Renal pelvis (tissue), 4 donors: ENCODE results near the gene TMX2. TPM values are rescaled to one million over a fixed set of nuclear protein-coding genes. Genes with fewer than 3 reads are reported as not detected.
"Not testable (repeated sequence)": the region's sequence is repeated elsewhere in the genome, so short reads cannot be mapped to it uniquely, and the experiment has no call there.

Source experiments
- DNase-seq: peaks from one replicate; pipeline ENCODE4 v3.0.0-alpha.2; 2013
- polyA plus RNA-seq, 3 donors: library from polyadenylated mRNA; unstranded; fragments of 120-200 nt; gene quantifications; one replicate each; pipeline ENCODE4 v1.2.1, GENCODE V29; 2013; ENCODE audit not compliant: insufficient read length in 3 of 3

Gene TMX2
- polyA plus RNA-seq, 3 donors = 114 to 123 (median 118) TPM

DNA sequence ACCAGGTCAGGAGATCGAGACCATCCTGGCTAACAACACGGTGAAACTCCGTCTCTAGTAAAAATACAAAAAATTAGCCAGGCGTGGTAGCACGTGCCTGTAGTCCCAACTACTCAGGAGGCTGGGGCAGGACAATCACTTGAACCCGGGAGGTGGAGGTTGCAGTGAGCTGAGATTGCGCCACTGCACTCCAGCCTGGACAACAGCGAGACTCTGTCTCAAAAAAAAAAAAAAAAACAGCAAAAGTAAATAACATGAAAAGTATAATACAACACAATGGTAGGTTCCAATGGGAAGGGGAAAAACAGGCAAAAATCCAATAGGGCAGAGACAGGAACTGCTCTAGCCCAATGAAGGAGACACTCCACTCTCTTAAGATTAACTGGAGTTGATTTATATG, 7.0 kb upstream of the TMX2 start:
- DNase-seq = not testable (repeated sequence)

DNA sequence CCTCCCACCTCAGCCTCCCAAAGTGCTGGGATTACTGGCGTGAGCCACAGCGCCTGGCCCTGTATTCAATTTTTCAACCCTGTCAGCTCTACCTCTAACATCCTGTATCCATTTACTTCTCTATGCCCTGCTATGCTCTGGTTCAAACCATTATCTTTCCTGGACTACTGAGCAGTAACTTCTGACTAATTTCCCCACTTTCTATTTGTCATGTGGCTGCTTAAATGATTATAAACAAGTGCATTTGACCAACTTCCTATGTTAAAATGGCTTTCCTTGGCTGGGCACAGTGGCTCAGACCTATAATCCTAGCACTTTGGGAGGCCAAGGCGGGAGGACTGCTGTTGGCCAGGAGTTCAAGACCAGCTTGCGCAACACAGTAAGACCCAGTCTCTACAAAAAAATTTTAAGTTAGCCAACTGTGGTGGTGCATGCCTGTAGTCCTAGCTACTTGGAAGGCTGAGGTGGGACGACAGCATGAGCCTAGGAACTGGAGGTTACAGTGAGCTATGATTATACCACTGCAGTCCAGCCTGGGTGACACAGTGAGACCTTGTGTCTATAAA, 2.5 kb upstream of the TMX2 start:
- no peak for DNase-seq

DNA sequence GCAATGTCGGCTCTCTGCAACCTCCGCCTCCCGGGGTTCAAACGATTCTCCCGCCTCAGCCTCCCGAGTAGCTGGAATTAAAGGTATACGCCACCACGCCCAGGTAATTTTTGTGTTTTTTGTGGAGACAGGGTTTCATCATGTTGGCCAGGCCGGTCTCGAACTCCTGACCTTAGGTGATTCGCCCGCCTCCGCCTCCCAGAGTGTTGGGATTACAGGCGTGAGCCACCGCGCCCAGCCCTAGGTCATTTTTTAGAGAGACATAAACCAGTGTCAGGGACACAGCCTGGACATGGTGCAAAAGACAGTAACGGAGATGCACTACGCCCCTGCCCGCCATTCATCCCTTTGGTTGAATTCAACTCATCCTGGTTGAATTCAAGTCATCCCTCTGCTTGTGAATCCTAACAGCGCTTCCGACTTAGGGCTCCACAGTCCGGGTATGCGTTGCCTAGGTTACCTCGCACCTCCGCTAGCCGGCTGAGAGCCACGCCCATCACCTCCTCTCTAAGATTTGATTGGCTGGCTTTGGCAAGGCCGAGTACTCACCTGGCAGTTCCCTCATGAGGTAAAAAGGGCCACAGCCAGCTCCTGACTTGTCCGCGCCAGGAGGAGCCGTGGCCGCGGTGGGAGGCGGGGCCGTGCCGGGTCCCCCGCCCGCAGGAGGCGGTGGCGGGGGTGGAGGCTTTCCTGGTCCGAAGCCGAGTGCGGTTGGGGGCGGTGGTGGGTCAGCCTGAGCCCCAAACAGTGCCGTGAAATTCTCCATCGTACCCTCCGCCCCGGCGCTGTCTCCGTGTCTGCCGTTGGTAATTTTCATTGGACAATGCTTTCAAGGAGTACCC, 758 bp upstream of the TMX2 start, which contains the start of gene MED19:
Gene MED19, minus strand, starts transcription at position 802 of the 842 bp plus-strand sequence. Its CDS starts 36 bp downstream, at position 766.
- peak; percentile 89 for DNase-seq

DNA sequence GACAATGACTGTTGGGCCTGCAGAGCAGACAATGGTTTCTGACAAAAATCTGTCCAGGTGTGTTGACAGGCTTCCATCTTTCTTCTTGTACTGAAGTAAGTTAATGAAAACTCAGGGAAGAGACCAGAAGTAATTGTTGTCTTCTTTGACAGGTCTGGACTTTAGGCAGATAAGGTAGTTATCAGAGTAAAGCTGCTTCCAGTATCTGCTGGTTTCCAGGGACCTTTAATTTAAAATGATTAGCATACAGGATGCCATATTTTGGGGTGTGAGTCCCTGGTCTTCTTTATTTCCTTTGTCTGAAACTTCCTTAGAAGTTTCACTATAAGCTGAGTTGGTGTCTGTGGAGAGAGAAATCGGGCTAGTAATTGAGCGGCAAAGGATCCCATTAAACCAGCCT, 1.4 kb downstream of the TMX2 start:
- no peak for DNase-seq

DNA sequence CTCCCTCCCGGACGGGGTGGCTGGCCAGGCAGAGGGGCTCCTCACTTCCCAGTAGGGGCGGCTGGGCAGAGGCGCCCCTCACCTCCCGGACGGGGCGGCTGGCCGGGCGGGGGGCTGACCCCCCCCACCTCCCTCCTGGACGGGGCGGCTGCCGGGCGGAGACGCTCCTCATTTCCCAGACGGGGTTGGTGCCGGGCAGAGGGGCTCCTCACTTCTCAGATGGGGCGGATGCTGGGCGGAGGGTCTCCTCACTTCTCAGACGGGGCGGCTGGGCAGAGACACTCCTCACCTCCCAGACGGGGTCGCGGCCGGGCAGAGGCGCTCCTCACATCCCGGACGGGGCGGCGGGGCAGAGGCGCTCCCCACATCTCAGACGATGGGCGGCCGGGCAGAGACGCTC, 4.3 kb downstream of the TMX2 start:
- not testable (repeated sequence) for DNase-seq

DNA sequence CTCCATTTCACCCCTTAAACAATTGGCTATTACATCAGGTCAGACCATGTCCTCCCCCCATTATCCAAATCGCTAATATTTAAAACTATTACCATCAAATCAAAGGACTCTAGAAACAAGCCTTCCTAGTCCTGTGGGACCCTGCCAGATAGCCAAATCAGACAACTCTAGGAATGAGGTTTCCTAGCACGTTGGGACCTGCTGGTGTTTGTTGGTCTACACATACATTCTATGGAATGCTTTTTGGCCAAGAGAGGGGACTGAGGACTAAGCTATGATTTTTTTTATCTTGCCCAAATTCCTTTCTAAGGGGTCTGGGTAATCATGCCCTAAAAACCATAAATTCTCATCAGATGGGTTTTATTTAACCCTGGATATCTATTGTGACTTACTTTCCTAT, 14.8 kb downstream of the TMX2 start:
- DNase-seq = no peak

DNA sequence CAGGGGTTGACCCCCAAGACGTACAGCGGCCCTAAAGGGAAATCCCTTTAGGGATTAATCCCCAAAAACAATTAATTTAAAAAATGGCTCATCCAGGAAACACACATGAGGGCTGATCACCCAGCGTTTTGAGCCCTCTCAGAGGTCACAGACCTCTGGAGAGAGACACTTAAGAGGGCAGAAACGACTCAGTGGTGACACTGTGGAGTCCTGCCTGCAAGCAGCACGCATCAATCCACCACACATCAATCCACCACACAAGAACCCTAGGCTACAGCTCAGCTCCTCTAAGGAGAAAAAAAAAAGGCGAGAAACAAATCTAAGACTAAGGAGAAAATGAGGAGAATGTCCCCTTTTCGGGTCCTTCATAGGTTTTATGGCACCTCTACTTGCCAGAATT, 16.4 kb downstream of the TMX2 start:
- DNase-seq = no peak

DNA sequence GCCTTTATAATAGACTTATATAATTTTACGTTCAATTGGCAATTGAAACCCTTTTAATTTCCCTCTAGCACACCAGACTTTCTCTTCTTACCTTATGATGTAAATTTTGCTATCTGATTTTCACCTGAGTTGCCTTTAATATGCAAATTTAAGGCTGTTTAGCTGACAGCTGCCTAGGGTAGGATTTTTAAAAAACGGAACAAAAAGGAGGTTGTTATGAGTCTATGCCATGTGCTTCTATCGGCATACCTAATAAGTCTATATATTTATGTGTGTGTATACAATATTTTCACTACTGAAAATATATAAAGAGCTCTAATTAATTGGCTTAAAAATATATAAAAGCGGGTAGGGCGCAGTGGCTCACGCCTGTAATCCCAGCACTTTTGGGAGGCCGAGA, 17.1 kb downstream of the TMX2 start:
- DNase-seq = no peak

DNA sequence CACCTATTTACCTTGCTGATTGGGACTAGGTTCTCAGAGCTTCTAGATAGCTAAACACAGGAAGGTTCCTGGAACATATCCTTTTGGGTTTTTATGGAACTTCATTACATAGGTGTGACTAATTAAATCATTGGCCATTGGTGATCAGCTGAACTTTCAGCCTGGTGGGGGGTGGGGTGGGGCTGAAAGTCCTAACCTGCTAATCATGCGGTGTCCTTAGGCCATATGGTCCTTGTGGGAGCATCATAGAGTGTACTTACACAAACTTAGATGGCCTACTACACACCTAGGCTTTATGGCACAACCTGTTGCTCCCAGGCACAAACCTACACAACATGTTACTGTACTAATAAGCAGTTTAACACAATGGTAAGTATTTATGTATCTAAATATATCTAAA, 20.3 kb downstream of the TMX2 start:
- DNase-seq = no peak

DNA sequence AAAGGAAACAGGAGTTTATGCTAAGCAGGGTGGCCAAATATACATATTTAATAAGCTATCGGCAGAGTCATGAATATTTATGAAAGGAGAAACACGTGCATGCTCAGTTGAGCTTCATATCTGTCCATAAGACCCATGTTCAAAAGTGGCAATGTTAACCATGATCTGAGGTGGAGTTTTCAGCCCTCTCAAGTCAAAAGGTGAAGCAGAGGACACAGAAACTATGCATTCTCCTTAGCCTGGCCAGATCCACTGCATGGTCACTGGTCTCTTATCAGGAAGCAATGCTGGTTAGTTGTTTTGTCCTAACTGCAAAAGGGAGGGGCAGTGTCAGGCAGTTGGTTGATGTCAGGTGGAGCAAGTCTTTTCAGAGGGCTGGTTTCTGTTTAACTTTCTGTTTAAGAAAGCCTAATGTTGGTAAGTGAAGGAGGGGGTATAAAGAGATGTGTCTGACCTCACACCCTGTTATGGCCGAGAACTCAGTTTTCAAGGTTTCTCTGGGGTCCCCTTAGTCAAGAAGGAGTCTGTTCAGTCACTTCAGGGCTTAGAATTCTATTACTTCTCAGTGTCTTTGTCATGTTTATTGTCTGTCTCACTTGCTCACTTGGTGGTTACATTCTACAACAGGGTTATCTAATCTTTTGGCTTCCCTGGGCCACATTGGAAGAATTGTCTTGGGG, 23.4 kb downstream of the TMX2 start:
- no peak for DNase-seq

DNA sequence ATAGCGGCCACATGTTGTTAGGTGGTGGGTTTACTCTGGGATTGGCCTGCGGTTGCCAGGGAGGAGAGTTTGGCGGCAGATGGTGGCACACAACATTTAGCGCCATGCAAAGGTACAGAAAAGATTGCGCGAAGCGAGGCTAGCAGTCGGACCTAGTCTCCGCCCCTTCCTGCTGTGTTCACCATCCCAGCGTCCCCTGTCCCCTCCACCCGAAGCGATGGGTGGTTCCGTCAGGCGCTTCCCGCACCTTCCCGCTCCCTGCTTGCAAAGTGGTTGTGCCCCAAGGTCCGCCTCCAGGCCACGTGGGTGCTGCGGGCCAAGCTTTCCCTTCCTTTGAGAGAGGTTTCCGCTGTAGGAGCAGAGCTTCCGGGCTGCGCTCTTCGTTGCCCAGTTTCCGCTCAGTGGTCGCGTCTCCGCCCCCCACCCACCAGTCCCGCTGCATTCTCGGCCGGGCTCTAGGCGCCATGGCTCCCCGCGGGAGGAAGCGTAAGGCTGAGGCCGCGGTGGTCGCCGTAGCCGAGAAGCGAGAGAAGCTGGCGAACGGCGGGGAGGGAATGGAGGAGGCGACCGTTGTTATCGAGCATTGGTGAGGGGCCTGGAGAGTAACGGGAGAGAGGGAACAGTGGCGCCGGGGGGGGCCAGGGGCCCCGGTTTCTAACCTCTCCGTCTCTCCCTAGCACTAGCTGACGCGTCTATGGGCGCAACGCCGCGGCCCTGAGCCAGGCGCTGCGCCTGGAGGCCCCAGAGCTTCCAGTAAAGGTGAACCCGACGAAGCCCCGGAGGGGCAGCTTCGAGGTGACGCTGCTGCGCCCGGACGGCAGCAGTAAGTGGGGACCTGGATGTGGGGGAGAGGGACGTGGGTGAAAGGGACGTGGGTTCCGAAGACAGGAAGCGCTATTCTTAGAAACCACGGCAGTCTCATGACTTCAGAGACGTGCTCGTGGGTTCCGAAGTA, 29.0 kb downstream of the TMX2 start, which contains the start of gene SELENOH:
Gene SELENOH, plus strand, starts transcription at position 360 of the 955 bp plus-strand sequence. Its CDS starts 105 bp downstream, at position 465.
- peak; percentile 97 for DNase-seq

DNA sequence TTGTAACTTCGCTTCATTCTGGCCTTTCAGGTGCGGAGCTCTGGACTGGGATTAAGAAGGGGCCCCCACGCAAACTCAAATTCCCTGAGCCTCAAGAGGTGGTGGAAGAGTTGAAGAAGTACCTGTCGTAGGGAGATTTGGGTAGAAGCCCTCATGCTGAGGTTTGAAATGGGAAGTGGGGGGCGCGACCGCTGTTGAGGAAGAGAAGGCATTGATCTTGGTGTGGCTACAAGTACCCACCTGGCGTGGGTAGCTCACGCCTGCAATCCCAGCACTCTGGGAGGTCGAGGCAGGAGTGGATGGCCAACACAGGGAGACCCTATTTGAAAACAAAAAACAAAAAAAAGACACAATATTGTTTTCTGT, 29.7 kb downstream of the TMX2 start:
- no peak for DNase-seq

DNA sequence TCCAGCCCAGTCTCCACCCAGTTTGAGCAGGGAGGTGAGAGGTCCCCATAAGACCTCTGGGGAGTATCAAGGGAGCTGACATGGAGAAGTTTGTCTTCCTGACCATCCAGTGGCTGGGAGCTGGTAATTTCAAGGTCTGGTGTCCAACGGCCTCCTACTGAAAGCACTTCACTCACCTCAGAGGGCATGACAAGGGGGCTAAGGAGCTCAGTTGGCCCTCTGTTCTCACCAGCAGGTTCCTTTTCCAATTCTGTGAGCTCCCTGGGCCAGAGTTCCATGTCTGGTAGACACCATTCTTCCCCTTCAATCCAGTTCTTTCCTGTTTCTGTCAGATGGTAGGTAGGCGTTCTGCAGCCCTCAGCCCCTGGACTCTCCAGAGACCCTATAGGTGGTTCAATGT, 32.0 kb downstream of the TMX2 start:
- DNase-seq = no peak

DNA sequence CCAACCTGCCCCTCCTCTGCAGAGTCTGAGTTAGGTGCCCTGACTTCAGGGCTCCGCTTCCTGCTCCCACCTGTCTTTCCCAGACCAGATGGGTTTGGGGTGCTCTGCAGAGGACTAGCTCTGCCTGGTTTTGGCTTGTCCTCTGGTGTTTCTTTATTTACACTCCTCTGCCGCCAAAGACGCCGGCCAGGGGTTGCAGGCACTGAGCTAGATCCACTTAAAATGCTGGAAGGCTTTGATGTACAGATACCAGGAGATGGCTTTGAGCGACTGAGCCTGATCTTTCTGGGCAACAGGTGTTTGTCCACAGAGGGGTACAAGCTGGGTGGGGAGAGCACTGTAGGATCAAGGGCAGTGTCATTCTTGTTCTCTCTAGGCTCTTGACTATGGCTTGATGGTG, 32.8 kb downstream of the TMX2 start:
- no peak for DNase-seq

DNA sequence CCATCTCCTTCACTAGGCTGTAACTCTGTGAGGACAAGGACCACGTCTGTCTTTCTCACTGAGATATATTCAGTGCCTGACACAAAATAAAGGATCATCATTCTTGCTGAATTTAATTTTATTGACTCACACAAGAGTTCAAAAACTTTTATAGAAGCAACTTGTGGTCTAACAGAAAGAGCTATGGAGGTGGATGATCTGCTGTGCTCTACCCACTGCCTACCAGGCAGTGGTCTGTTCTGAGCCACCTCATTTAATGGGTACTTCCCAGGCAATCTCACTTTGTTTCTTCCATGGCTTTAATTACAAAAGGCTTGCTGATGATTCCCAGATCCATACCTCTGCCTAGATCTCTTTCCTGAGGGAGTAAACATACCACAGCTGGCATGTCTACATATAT, 34.5 kb downstream of the TMX2 start:
- DNase-seq = no peak

DNA sequence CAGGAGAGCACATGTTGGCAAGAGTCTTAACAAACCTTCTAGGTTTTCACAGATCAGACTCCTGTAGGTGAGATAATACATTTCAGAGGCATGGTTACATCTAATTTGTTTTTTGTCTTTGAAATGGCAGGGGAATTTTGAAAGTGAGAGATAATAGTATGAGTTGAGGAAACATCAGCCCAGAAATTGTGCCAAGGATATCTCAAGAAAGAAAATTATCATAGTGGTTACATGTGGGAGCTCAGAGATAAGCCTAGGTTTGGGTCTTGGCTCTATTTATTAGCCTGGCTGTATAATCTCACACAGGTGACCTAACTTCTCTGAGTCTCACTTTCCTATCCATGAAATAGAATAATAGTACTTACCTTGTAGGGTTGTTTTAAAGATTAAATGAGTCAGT, 38.8 kb downstream of the TMX2 start:
- no peak for DNase-seq

DNA sequence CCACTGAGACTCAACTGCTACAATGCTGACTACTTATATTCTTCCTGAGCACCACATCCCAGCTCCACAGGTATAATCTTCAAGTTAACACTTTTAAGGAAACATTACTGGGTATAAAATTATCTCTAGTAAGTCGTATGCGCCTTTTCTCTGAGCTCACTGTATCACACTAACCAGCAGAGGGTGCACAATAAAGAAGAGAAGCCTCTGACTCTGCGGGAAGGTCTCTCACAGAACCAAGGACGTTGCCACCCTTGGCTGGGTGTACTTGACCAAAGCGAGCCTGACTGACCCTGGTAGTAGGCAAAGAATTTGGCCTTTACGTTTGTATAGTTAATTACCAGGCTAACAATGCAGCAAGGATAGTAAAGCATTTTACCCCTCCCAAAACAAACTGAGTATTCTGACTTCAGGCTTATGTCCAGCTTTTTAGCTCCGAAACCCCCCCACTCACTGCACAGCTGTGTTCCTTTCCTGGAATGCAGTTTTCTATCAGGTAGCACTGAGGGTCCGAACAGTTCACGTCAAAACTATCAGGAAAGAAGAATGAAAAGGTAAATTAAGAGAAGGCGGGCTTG, 39.4 kb downstream of the TMX2 start, which contains the start of gene BTBD18:
Gene BTBD18, minus strand, starts transcription at position 144 of the 578 bp plus-strand sequence. CDS start 631 bp downstream, outside the sequence.
- no peak for DNase-seq

DNA sequence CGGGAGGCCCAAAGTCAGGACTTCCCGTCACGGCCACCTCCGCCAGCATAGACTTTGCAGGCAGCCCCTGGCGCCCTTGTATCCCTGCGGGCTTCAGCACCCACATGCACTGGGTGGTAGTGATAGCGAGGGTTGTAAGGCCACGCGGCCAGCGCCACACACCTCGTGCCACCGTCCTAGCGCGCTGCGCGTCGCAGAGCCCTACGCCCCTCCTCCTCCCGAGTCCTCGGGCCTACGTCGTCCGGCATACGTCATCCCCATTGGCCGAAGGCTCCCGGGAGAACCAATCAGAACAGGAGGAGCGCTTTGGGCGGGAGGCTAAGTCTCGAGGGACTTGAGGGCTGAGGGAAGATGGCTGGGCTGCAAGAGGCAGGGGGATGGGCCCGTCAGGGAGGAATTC, 40.6 kb downstream of the TMX2 start:
- no peak for DNase-seq

DNA sequence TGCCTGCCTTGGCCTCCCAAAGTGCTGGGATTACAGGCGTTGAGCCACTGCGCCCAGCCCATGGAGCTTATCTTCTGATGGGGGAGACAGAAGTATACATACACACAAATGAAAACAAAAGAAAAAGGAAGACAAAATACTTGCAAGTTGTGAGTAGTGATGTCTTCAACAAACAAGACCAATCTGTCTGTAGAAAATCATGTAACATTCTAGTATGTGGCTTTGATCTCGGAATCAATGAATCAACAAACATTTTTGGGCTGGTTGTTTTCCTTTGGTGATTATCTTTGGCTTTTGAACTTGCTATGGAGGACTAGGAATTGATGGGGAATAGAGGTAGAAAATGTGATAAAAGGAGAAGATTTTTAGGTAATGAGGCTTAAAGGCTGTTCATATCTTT, 45.8 kb downstream of the TMX2 start:
- DNase-seq = no peak

DNA sequence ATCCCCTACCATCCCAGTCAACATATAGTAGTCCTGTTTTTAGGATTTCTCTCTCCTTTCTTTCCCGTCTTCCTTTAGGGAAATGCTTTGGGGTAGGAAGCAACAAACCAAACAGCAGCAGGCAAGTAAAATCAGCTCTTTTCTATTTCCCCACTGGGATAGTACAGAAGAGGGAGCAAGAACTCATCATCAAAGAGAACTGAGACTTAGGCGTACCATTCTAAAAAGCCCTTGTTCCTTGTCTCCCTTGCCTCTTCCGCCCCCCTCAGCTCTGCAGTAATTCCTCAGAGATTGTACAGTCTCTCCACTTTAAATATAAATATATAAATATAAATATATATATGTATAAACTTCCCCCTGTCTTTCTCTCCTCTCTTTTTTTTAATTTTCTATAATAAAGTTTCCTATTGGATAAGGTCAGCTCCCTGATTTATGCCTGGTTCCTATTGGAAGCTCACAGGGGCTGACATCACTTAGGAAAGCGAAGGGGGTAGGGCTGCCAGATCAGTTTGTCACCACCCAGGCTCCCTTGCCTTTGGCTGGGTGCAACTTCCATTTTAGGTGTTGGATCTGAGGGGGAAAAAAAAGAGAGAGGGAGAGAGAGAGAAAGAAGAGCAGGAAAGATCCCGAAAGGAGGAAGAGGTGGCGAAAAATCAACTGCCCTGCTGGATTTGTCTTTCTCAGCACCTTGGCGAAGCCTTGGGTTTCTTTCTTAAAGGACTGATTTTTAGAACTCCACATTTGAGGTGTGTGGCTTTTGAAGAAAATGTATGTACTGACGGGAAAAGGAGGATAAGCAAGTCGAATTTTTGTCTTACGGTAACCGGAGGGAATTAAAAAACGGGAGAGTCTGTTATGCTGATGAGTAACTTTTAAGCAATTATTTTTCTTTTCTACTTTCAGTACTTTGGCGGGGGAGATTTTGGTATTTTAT, 49.2 kb downstream of the TMX2 start, which contains the start of gene CTNND1:
Gene CTNND1, plus strand, starts transcription at position 502 of the 934 bp plus-strand sequence. CDS start 29,677 bp downstream, outside the sequence.
- DNase-seq = peak; percentile 98
